Panc1 (cell line): ENCODE results near the gene FERMT3.

ENCODE experiments used
- POLR2AphosphoS5 ChIP-seq: IDR thresholded peaks from 2 replicates; pipeline ENCODE4 v1.6.1; 2012; ENCODE audit warnings: mild to moderate bottlenecking, low read depth, low read length, moderate library complexity
- SIN3A ChIP-seq: IDR thresholded peaks from 2 replicates; pipeline ENCODE4 v1.6.1; 2012; ENCODE audit warnings: low read depth, mild to moderate bottlenecking, low read length, moderate library complexity, borderline replicate concordance; ENCODE audit not compliant: insufficient read depth
- TCF7L2 ChIP-seq: IDR thresholded peaks from 2 replicates; pipeline ENCODE4 v1.6.1; 2011; ENCODE audit warnings: mild to moderate bottlenecking, low read depth, low read length, inconsistent platforms
- TF ChIP-seq, protein P1 (sequence below): fragments of 450-650 bp; IDR thresholded peaks from 2 replicates; pipeline ENCODE4 v1.5.1; 2017; ENCODE audit warnings: mild to moderate bottlenecking

DNA sequence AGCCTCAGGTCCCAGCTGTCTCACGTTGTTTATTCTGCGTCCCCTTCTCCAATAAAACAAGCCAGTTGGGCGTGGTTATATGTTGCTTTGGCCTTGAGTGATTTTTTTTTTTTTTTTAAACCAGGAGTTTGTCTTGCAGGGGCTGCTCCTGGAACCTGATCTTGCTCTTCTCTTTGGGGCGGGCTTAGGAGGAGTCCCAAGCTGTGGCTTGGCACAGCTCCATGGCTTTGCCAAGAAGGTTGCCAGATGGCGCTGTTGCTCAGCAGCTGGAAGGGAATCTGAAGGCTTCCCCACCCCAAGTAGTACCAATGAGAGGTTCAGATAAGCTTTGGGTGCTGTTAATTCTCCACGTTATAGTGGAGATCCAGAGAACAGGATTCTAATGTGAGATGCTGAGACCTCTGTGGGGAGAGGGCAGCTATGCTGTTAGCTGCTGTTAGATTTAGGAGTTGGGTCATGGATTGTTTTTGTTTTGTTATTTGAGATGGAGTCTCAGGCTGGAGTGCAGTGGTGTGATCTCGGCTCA, 2.0 kb upstream of the FERMT3 start:
- TF ChIP-seq, protein P1, sequence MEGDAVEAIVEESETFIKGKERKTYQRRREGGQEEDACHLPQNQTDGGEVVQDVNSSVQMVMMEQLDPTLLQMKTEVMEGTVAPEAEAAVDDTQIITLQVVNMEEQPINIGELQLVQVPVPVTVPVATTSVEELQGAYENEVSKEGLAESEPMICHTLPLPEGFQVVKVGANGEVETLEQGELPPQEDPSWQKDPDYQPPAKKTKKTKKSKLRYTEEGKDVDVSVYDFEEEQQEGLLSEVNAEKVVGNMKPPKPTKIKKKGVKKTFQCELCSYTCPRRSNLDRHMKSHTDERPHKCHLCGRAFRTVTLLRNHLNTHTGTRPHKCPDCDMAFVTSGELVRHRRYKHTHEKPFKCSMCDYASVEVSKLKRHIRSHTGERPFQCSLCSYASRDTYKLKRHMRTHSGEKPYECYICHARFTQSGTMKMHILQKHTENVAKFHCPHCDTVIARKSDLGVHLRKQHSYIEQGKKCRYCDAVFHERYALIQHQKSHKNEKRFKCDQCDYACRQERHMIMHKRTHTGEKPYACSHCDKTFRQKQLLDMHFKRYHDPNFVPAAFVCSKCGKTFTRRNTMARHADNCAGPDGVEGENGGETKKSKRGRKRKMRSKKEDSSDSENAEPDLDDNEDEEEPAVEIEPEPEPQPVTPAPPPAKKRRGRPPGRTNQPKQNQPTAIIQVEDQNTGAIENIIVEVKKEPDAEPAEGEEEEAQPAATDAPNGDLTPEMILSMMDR: peak; percentile 85; the same call in 1 of the 2 replicates
- peak; percentile 47 for TF ChIP-seq POLR2AphosphoS5
- TF ChIP-seq SIN3A: no peak
- TF ChIP-seq TCF7L2: no peak
